IMR-90 (cell line): ENCODE measurements around the gene ZNHIT2.

Experiments used
- CEBPB ChIP-seq: IDR thresholded peaks from 2 replicates; pipeline ENCODE4 v1.6.1; 2012; ENCODE audit warnings: low read depth, low read length, improper control_type of control experiment
- FOS ChIP-seq: fragments of 150-350 bp; IDR thresholded peaks from 2 replicates; pipeline ENCODE4 v1.6.1; 2016; ENCODE audit warnings: low read depth, low read length
- MAZ ChIP-seq: IDR thresholded peaks from 2 replicates; pipeline ENCODE4 v1.6.1; 2012; ENCODE audit warnings: low read depth, mild to moderate bottlenecking, low read length, improper control_type of control experiment, moderate library complexity, borderline replicate concordance
- MXI1 ChIP-seq: IDR thresholded peaks from 2 replicates; pipeline ENCODE4 v1.6.1; 2012; ENCODE audit warnings: low read depth, mild to moderate bottlenecking, low read length, moderate library complexity, borderline replicate concordance
- POLR2A ChIP-seq: IDR thresholded peaks from 2 replicates; pipeline ENCODE4 v1.6.1; 2012; ENCODE audit warnings: mild to moderate bottlenecking, low read depth, low read length
- RAD21 ChIP-seq: IDR thresholded peaks from 2 replicates; pipeline ENCODE4 v1.6.1; 2012; ENCODE audit warnings: low read length, improper control_type of control experiment
- RCOR1 ChIP-seq: IDR thresholded peaks from 2 replicates; pipeline ENCODE4 v1.6.1; 2012; ENCODE audit warnings: mild to moderate bottlenecking, low read length, improper control_type of control experiment; ENCODE audit not compliant: insufficient replicate concordance
- RFX5 ChIP-seq: IDR thresholded peaks from 2 replicates; pipeline ENCODE4 v1.8.0; 2012; ENCODE audit warnings: low read depth, mild to moderate bottlenecking, low read length, moderate library complexity
- SMC3 ChIP-seq: fragments of 150-350 bp; IDR thresholded peaks from 2 replicates; pipeline ENCODE4 v1.6.1; 2016; ENCODE audit warnings: low read depth, mild to moderate bottlenecking, antibody characterized with exemption, low read length, moderate library complexity
- TF ChIP-seq, protein P1 (sequence below): conservative IDR thresholded peaks from 2 replicates; pipeline ENCODE4 v1.5.1; 2012; ENCODE audit warnings: mild to moderate bottlenecking, low read depth, low read length, improper control_type of control experiment
- TF ChIP-seq, protein P2 (sequence below): fragments of 150-350 bp; IDR thresholded peaks from 2 replicates; pipeline ENCODE4 v1.6.1; 2017; ENCODE audit warnings: mild to moderate bottlenecking, antibody characterized with exemption, low read length, low read depth

DNA sequence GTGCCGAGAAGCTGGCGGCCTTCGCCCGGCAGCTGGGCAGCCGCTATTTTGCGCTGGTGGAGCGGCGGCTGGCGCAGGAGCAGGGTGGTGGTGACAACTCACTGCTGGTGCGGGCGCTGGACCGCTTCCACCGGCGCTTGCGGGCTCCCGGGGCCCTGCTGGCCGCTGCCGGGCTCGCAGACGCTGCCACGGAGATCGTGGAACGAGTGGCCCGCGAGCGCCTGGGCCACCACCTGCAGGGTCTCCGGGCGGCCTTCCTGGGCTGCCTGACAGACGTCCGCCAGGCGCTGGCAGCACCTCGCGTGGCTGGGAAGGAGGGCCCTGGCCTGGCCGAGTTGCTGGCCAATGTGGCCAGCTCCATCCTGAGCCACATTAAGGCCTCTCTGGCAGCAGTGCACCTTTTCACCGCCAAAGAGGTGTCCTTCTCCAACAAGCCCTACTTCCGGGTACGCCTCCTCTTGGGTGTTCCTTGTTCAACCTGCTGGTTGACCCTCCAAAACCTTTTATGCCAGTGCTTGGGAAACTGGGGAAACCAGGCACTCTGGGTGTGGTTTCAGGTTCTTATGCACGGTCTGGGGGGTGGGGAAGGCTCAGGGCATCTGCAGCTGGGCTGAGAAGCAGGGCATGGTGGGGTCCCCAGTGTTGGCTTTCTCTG lies 8.9 kb downstream of the ZNHIT2 start:
- TF ChIP-seq, protein P1, sequence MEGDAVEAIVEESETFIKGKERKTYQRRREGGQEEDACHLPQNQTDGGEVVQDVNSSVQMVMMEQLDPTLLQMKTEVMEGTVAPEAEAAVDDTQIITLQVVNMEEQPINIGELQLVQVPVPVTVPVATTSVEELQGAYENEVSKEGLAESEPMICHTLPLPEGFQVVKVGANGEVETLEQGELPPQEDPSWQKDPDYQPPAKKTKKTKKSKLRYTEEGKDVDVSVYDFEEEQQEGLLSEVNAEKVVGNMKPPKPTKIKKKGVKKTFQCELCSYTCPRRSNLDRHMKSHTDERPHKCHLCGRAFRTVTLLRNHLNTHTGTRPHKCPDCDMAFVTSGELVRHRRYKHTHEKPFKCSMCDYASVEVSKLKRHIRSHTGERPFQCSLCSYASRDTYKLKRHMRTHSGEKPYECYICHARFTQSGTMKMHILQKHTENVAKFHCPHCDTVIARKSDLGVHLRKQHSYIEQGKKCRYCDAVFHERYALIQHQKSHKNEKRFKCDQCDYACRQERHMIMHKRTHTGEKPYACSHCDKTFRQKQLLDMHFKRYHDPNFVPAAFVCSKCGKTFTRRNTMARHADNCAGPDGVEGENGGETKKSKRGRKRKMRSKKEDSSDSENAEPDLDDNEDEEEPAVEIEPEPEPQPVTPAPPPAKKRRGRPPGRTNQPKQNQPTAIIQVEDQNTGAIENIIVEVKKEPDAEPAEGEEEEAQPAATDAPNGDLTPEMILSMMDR, result no peak
- TF ChIP-seq RFX5, result no peak
- TF ChIP-seq FOS, result no peak
- TF ChIP-seq POLR2A, result no peak
- TF ChIP-seq SMC3, result no peak
- TF ChIP-seq MAZ, result no peak
- no peak for TF ChIP-seq CEBPB
- TF ChIP-seq, protein P2, sequence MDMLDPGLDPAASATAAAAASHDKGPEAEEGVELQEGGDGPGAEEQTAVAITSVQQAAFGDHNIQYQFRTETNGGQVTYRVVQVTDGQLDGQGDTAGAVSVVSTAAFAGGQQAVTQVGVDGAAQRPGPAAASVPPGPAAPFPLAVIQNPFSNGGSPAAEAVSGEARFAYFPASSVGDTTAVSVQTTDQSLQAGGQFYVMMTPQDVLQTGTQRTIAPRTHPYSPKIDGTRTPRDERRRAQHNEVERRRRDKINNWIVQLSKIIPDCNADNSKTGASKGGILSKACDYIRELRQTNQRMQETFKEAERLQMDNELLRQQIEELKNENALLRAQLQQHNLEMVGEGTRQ, result no peak
- no peak for TF ChIP-seq MXI1
- TF ChIP-seq RCOR1, result no peak
- TF ChIP-seq RAD21, result no peak
